Measurements from ENCODE around the gene C17orf58. TPM values are rescaled to one million over a fixed set of nuclear protein-coding genes. Genes with fewer than 3 reads are reported as not detected.

Gene C17orf58
- total RNA-seq, 4 donors from 2014 or later: 4.3 to 22.9 (median 9.6) TPM

DNA sequence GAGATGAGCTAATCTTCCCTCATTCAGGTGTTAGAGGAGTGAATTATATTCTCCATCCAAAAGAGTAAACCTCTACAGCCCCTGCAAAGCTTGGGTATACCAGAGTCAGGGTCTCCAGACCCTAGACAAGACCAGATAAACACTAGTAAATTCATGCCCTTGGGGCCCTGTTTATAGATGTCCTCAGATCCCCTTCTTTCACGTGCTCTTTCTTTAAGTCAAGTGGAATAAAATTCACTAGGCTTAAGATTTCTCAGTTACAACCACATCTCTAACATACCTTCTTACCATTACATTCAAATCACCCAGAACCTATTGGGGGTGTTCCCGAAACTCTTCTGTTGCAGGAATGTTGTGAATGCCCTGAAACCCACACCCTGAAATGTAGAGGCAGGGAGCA lies 2.2 kb upstream of the C17orf58 start:
- DNase-seq (ENCODE audit: low spot score) (no peak), ATAC-seq (ENCODE audit: low FRiP score) (no peak)
- TF ChIP-seq, protein P1, sequence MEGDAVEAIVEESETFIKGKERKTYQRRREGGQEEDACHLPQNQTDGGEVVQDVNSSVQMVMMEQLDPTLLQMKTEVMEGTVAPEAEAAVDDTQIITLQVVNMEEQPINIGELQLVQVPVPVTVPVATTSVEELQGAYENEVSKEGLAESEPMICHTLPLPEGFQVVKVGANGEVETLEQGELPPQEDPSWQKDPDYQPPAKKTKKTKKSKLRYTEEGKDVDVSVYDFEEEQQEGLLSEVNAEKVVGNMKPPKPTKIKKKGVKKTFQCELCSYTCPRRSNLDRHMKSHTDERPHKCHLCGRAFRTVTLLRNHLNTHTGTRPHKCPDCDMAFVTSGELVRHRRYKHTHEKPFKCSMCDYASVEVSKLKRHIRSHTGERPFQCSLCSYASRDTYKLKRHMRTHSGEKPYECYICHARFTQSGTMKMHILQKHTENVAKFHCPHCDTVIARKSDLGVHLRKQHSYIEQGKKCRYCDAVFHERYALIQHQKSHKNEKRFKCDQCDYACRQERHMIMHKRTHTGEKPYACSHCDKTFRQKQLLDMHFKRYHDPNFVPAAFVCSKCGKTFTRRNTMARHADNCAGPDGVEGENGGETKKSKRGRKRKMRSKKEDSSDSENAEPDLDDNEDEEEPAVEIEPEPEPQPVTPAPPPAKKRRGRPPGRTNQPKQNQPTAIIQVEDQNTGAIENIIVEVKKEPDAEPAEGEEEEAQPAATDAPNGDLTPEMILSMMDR (IDR thresholded peaks at IDR 0.05): no peak

DNA sequence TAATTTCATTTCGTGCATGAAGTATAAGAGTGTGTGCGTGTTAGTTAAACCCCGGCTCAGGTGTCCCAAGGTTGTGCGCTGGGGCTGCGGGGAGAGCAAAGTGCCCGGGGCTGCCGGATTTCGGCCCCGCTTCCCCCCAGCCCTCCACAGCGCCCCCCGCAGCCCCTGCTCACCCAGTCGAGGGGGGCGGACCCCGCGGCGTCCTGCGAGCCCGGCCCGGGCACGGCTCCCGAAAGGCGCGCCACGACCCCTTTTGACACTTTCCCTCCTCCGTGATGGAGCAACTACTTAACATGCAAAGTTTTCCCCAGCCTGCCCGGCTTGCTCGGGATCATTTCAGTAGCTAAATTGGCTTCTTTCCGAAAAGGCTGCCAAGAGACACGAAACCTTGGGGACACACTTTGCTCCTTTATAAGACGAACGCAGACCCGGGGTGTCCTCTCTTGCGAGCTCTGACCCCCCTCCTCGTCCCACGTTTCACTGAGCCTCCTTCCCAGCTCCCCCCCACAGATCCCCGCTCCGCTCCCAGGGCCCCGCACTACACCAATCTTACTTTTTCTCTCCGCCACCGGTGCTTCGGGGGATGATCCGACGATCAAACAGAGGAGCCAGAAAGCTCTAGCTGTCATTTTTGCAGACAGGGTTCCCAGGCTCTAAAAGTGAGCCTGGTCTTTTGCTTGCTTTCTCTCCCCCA lies 552 bp downstream of the C17orf58 start:
- ATAC-seq (ENCODE audit: low FRiP score) (no peak), DNase-seq (ENCODE audit: low spot score) (no peak)
- TF ChIP-seq, protein P1 (IDR thresholded peaks at IDR 0.05): no peak

DNA sequence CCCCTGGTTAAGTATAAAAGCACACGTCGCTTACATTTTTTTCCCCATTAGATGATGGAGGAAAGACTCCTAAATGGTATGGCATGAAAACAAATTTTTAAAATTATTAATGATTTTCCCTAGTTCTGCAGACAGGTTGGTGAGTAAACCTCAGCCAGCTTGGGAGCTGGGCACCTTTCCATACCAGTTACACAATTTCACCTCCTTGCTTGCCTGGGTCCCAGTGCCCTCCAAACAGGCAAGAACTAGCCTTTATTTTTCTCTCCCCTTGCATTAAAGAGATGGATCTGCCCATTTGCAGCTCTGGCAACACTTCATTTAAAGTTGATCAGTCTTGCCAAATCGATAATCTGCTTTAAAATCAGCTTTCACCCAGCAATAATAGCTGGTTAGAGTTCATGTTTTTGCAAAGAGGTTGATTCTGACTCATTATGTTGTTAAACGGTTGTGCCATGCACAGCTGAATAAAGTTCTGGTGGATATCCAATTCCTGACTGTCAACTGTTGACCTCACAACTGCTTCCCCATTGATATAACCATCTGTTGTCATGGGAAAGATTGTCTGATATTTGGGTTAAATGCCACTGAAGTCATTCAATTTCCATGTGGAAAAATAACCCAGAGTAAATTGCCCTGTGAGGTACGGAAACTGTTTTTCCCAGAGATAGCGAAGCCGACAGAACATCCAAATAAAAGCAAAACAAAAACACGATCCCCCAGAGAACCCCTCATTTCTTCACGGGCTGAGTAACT lies 1.3 kb downstream of the C17orf58 start:
- TF ChIP-seq, protein P1 (IDR thresholded peaks at IDR 0.05): no peak
- DNase-seq (ENCODE audit: low spot score) (no peak), ATAC-seq (ENCODE audit: low FRiP score) (peak; percentile 49)

DNA sequence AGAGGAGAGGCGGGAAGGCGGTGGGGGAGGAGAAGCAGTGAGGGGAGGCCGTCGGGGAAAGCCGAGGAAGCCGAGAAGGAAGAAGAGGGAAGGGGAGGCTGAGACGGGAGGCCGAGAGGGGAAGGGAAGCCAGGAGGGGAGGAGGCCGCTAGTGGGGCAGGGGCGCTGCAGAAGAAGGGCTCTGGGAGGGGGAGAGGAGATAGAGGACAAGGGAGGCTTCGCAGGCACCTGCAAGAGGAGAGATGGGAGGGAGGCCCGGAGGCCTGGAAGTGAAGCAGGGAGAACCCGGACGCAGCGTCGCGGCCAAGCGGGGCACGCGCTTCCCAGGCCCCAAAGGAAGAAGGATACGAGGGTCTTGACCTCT lies 2.3 kb downstream of the C17orf58 start:
- DNase-seq (ENCODE audit: low spot score) (no peak), ATAC-seq (ENCODE audit: low FRiP score) (no peak)
- TF ChIP-seq, protein P1 (IDR thresholded peaks at IDR 0.05): no peak

DNA sequence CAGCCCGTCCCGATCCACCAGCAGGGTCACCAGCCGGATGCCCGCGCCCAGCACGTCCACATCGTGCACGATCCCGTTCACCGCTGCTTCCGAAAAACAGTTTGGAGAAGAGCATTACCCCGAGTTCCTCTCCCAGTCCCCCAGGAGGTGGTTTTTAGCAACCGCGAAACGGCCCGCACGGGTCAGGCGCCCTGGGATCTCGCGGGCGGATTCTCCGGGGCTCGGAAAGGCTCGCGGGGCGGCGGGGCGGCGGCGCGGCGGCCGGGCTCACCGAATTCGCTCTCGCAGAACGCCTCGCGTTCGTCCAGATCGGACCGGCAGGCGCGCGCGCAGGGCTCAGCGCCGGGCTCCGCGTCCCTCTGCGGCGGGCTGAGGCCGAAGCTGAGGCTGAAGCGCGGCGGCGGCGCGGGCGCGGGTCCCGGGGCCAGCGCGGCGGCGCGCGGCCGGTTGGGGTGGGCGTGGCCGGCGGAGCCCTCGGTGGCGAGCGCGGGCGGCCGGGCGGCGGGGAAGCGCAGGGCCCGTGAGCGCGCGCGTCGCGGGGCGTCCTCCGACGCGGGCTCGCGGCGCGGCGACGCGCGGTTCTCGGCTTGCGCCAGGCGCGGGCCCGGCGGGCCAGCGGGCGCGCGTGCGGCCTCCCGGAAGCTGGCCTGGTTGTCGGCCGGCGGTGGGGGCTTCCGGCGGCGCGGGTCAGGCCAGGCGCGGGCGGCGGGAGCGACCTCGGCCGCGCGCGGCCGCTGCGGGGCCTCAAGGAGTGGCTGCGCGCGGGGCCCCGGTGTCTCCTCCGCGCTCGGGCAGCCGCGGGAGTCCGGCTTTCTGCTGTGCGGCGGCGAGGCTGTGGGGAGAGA lies 2.9 kb downstream of the C17orf58 start:
- peak; percentile 73 for ATAC-seq (ENCODE audit: low FRiP score)
- TF ChIP-seq, protein P1 (IDR thresholded peaks at IDR 0.05): no peak
- peak; percentile 34 for DNase-seq (ENCODE audit: low spot score)

DNA sequence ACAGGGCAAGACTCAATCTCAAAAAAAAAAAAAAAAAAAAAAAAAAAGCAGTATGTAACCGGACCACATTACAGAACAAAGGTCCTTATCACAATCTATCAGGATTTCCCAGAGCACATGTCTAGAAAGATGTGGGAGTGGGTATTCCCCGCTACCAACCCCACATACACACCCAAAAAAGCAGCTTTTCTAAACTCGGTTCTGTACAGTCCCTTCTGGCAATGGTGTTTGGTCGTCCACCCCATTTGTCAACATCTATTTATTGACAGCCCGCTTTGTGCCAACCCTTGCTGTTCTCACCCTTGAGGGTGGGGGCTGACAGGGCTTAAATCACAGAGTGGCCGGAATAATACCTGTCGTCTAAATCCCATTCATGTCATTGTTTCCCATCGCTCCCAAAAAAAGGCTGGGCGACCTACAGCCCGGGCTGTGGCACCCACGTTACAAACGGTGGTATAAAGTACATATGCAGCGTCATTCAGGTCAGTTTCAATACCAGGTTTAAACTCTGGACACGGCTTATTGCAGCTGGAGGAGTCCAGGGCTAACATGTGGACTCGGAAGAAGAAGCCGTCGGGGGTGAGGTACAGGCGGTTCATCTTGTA lies 3.6 kb downstream of the C17orf58 start:
- peak; percentile 30 for ATAC-seq (ENCODE audit: low FRiP score)
- TF ChIP-seq, protein P1 (IDR thresholded peaks at IDR 0.05): no peak
- no peak for DNase-seq (ENCODE audit: low spot score)
